Measurements from ENCODE around the gene HSPA4.
"Not testable (repeated sequence)": the region's sequence is repeated elsewhere in the genome, so short reads cannot be mapped to it uniquely, and the experiment has no call there.

Gene HSPA4

DNA sequence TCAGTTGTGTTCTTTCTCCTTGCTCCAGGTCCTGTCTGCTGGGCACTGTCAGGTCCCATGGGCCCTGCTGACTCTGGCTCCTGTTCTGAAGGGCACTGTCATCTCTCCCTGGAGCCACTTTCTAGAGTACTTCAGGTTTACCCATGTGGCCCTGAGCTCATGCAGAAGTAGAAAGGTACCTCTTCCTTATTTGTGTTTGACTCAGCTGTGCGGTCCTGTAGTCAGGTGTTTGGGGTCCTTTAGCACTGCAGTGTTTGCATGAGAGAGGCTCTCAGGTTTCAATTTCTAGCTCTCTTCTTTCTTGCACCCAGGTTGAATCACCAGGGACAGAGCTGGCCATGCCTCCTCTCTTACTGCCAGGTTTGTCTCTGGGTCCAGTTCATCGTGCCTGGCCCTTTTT, 71.5 kb downstream of the HSPA4 start:
- no peak for TF ChIP-seq CTCF (IDR thresholded peaks at IDR 0.05)
- Histone ChIP-seq H3K27ac (no peak overlapping the region), H3K4me3 (no peak overlapping the region)
- no peak for DNase-seq (ENCODE audit: low spot score)

DNA sequence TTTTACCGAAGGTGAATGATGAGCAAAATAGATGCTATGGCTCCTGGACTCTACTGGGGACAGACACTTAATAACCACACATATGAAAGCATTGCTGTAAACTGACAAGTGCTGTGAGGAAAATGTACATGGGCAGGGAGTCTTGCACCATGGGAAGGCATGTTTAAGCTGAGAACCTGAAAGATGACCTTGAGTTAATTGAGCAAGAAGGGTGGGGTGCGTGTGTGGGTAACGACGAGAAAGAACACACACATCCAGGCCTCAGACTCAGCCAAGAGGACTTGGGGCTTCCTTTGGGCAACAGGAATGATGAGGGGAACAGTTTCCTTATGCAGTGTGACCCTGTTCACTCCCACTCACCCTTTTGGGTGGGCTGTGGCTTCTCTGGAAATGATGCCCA, 73.1 kb downstream of the HSPA4 start:
- Histone ChIP-seq H3K4me3 (no peak overlapping the region), H3K27ac (no peak overlapping the region)
- TF ChIP-seq CTCF (IDR thresholded peaks at IDR 0.05), result no peak
- no peak for DNase-seq (ENCODE audit: low spot score)

DNA sequence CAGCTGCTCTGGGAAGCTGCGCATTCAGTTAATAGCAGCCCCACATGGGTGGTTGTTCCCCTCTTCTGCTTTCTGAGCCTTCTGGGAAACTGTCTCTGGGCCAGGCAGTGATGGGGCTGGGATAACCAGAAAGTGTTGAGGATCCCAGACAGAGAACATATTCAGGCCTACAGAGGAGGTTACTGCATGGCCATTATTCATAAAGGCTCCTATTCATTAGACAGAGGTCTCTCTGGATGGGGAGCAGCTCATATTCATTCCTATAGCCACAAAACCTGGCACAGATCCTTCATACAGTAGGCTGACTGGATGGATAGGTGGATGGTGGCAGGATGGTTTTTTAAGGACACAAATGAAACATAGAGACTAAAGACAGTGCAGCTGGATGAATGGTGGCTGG, 76.3 kb downstream of the HSPA4 start:
- Histone ChIP-seq H3K27ac (no peak overlapping the region), H3K4me3 (no peak overlapping the region)
- no peak for DNase-seq (ENCODE audit: low spot score)
- TF ChIP-seq CTCF (IDR thresholded peaks at IDR 0.05), result no peak

DNA sequence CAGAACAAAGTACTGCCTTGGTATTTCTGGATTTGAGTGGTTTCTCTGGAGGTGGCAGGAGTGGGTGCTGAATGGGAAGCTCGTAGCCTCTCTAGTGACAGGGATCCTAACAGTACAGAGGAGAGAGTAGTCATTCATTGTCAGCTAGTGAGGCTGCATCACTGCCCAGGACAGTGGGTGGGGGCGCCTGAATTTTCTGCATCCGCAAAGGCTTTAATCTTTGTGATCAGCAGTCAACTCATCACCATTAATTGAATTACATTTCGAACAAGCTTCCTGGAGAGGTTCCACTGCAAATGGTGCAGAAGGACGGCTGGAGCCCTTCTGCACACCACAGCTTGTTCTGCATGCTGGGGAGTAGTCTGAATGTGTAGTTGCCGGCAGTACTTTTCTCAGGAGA, 77.5 kb downstream of the HSPA4 start:
- no peak overlapping the region for H3K27ac ChIP-seq
- DNase-seq (ENCODE audit: low spot score), result no peak
- no peak for TF ChIP-seq CTCF (IDR thresholded peaks at IDR 0.05)
- H3K4me3 ChIP-seq, result no peak overlapping the region

DNA sequence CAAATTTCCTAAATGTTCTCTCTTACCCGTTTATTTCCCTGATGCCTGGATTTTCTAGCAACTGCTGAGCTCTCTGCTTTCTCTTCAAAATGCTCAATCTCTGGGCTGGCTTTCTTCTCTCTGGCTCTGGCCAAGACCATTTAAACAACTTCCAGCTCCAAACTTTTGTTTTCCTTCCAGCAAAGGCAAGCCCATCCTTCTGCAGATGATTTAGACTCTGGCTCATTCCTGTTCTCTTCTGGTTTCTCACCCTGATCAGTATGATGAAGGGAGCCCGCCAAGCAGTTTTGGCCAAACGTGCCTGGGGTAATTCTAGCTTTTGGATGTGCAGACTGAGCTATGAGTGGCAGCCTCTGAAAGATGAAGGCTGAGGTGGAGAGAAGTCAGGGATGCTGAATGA, 78.1 kb downstream of the HSPA4 start:
- Histone ChIP-seq H3K27ac (no peak overlapping the region), H3K4me3 (no peak overlapping the region)
- no peak for DNase-seq (ENCODE audit: low spot score)
- TF ChIP-seq CTCF (IDR thresholded peaks at IDR 0.05), result no peak

DNA sequence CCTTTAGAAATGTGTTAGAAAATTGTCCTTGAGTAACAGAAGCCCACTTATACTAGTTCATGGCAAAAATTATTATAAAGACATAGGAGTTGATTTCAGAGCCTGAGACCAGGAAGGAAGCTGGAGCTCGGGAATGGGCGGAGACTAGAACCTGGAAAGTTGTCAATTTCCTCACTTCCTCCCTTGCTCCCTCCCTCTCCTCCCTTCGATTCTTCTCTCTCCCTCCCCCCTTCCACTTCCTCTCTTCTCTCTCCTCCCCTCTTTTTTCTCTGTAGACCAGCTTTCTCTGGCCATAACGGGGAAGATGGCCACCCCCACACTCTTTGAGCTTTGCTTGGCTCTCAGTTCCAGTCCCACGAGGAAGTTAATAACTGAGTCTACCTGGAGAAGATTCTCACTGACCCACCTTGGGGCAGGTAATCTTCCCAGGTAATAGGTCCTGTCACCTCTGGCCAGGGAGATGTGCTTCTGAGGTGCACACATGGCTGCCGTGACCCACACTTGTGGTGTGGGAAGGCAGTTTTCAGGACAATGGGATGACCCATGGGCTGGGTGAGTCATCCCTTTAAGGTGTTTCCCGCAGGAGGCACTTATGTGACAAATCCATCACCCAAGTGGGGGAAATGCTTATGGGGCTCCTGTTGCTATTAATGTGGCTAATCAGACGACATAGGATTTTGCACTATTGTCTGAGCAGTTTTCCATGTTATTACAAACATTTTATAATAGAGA, 78.7 kb downstream of the HSPA4 start:
- no peak for TF ChIP-seq CTCF (IDR thresholded peaks at IDR 0.05)
- DNase-seq (ENCODE audit: low spot score), result no peak
- no peak overlapping the region for H3K27ac ChIP-seq
- no peak overlapping the region for H3K4me3 ChIP-seq

GRCh38 chr5:133132717-133133116, 80.9 kb downstream of the HSPA4 start:
- no peak for TF ChIP-seq CTCF (IDR thresholded peaks at IDR 0.05)
- no peak overlapping the region for H3K4me3 ChIP-seq
- no peak overlapping the region for H3K27ac ChIP-seq
- no peak for DNase-seq (ENCODE audit: low spot score)

DNA sequence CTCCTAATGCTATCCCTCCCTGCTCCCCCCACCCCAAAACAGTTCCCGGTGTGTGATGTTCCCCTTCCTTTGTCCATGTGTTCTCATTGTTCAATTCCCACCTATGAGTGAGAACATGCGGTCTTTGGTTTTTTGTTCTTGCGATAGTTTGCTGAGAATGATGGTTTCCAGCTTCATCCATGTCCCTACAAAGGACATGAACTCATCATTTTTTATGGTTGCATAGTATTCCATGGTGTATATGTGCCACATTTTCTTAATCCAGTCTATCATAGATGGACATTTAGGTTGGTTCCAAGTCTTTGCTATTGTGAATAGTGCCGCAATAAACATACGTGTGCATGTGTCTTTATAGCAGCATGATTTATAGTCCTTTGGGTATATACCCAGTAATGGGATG, 81.4 kb downstream of the HSPA4 start:
- not testable (repeated sequence) for DNase-seq (ENCODE audit: low spot score); H3K27ac ChIP-seq; H3K4me3 ChIP-seq

DNA sequence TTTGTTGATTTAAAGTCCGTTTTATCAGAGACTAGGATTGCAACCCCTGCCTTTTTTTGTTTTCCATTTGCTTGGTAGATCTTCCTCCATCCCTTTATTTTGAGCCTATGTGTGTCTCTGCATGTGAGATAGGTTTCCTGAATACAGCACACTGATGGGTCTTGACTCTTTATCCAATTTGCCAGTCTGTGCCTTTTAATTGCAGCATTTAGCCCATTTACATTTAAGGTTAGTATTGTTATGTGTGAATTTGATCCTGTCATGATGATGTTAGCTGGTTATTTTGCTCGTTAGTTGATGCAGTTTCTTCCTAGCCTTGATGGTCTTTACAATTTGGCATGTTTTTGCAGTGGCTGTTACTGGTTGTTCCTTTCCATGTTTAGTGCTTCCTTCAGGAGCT, 85.1 kb downstream of the HSPA4 start:
- H3K27ac ChIP-seq; DNase-seq (ENCODE audit: low spot score); H3K4me3 ChIP-seq: not testable (repeated sequence)
